ENCODE measurements around the gene CLDN18. TPM values are rescaled to one million over a fixed set of nuclear protein-coding genes. Genes with fewer than 3 reads are reported as not detected.

CLDN18 gene
- total RNA-seq, 1 donor: not detected

DNA sequence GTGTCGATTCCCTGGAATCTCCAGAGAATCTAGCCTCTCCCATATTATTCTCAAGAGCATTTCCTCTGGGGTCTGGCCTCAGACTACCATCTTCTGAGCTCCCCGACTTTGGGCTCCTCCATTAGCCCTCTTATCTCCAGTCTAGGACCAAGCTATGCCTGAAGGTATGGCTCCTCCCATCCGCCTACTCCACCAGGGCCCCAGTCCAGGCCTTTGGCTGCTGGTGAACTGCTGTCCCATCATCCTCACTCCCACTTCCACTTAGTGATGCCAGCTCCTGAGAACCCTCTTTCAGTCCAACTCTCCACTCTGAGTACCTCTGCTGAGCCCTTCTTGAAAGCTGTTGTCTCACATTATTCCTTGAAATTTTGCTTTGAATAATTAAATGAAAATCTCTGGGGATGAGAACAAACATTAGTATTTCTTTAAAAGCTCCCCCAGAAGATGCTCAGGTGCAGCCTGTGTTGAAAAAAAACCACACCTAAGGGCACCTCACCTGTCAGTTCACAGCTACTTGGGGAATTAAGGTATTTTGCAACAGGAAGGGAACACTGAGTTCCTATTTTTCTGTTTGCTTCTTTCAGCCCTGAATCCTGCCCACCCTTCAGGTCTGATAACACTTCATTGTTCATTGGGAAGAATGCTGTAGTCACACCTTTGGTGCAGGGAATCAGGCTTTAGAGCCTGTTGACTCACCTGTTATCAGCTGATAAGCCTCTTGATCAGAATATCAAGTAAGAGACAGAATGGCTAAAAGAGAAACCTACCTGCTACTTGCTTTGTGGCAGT, 9.5 kb downstream of the CLDN18 start:
- no peak overlapping the region for H3K4me3 ChIP-seq (ENCODE audit: low read depth, low read length)
- TF ChIP-seq, protein P1, sequence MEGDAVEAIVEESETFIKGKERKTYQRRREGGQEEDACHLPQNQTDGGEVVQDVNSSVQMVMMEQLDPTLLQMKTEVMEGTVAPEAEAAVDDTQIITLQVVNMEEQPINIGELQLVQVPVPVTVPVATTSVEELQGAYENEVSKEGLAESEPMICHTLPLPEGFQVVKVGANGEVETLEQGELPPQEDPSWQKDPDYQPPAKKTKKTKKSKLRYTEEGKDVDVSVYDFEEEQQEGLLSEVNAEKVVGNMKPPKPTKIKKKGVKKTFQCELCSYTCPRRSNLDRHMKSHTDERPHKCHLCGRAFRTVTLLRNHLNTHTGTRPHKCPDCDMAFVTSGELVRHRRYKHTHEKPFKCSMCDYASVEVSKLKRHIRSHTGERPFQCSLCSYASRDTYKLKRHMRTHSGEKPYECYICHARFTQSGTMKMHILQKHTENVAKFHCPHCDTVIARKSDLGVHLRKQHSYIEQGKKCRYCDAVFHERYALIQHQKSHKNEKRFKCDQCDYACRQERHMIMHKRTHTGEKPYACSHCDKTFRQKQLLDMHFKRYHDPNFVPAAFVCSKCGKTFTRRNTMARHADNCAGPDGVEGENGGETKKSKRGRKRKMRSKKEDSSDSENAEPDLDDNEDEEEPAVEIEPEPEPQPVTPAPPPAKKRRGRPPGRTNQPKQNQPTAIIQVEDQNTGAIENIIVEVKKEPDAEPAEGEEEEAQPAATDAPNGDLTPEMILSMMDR (IDR thresholded peaks at IDR 0.05; ENCODE audit: insufficient read depth, low read length): no peak
- DNase-seq (ENCODE audit: low read depth): no peak

GRCh38 chr3:138023754-138024153, 13.8 kb downstream of the CLDN18 start:
- no peak overlapping the region for H3K4me3 ChIP-seq (ENCODE audit: low read depth, low read length)
- TF ChIP-seq, protein P1 (IDR thresholded peaks at IDR 0.05; ENCODE audit: insufficient read depth, low read length): no peak
- no peak for DNase-seq (ENCODE audit: low read depth)

DNA sequence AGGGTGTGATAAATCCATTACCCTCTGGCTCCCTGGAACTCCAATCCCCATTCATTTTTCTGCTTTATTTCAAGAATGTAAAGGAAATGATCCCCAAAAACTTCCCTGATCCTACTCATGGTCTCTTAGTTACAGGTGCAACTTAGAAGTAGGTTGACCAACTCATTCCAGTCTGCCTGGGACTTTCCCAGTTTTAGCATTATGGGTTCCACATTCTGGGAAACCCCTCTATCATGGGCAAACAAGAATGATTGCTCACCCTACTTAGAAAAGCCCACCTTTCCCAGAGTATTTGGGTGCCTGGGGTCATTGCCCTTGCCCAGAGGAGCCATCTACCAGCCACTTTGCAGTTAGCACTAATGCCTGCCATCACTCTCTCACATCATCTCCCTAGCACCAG, 15.6 kb downstream of the CLDN18 start:
- DNase-seq (ENCODE audit: low read depth): no peak
- TF ChIP-seq, protein P1 (IDR thresholded peaks at IDR 0.05; ENCODE audit: insufficient read depth, low read length): no peak
- no peak overlapping the region for H3K4me3 ChIP-seq (ENCODE audit: low read depth, low read length)

- TF ChIP-seq, protein P1 (IDR thresholded peaks at IDR 0.05; ENCODE audit: insufficient read depth, low read length): no peak
- no peak overlapping the region for H3K4me3 ChIP-seq (ENCODE audit: low read depth, low read length)
- DNase-seq (ENCODE audit: low read depth): no peak
These were observed 17.9 kb downstream of the CLDN18 start for GRCh38 chr3:138027821-138028220.

GRCh38 chr3:138030734-138031280, 20.8 kb downstream of the CLDN18 start:
- TF ChIP-seq, protein P1 (IDR thresholded peaks at IDR 0.05; ENCODE audit: insufficient read depth, low read length): no peak
- no peak overlapping the region for H3K4me3 ChIP-seq (ENCODE audit: low read depth, low read length)
- no peak for DNase-seq (ENCODE audit: low read depth)

- no peak overlapping the region for H3K4me3 ChIP-seq (ENCODE audit: low read depth, low read length)
- TF ChIP-seq, protein P1 (IDR thresholded peaks at IDR 0.05; ENCODE audit: insufficient read depth, low read length): no peak
- no peak for DNase-seq (ENCODE audit: low read depth)
These were observed 21.6 kb downstream of the CLDN18 start for GRCh38 chr3:138031536-138031935.

All from fibroblast of the aortic adventitia (primary cell).